ENCODE results near the gene PCDHA1.
A peak's percentile ranks its signal among the peaks of the same experiment; 100 is the strongest.

Gene PCDHA1

GRCh38 chr5:141003791-141004611 is 218.1 kb downstream of the PCDHA1 start:
- H3K36me3 ChIP-seq (ENCODE audit: insufficient read depth, low read length): peaks cover 3% of the 10 kb centered on the region
- no peak overlapping the region for H3K4me3 ChIP-seq (ENCODE audit: low read length)
- peaks cover 23% of the 10 kb centered on the region for H3K4me1 ChIP-seq (ENCODE audit: insufficient read depth, low read length)
- no peak overlapping the region for H2AFZ ChIP-seq (ENCODE audit: low read depth, low read length)
- H3K27me3 ChIP-seq (ENCODE audit: insufficient read depth, low read length): no peaks in the 10 kb centered on the region
- H3K9me3 ChIP-seq (ENCODE audit: low read length): no peaks in the 10 kb centered on the region

DNA sequence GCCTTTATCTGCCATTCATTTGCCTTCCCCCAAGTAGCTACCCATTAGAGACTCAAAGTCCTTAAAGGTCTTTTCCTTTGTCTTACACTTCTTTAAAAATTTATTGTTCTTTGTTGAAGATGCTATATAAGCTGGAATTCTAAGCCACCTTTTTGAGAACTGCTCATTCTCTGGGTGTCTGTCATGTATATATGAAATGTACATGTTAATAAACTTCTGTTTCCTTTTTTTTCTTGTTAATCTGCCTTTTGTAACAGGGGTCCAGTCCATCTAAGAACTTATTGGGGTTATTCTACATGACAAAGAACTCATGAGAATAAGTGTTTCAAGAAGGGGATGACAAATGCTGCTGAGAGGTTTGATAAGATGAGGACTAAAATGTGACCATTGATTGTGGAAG is 221.9 kb downstream of the PCDHA1 start:
- Histone ChIP-seq H3K4me3 (ENCODE audit: low read length) (no peak overlapping the region), H3K9me3 (ENCODE audit: low read length) (no peaks in the 10 kb centered on the region), H3K27me3 (ENCODE audit: insufficient read depth, low read length) (no peaks in the 10 kb centered on the region), H2AFZ (ENCODE audit: low read depth, low read length) (no peak overlapping the region), H3K4me1 (ENCODE audit: insufficient read depth, low read length) (no peaks in the 10 kb centered on the region), H3K36me3 (ENCODE audit: insufficient read depth, low read length) (peaks cover 20% of the 10 kb centered on the region)

- no peaks in the 10 kb centered on the region for H3K27me3 ChIP-seq (ENCODE audit: insufficient read depth, low read length)
- H3K4me1 ChIP-seq (ENCODE audit: insufficient read depth, low read length): no peaks in the 10 kb centered on the region
- H3K9me3 ChIP-seq (ENCODE audit: low read length): no peaks in the 10 kb centered on the region
- no peak overlapping the region for H3K4me3 ChIP-seq (ENCODE audit: low read length)
- H3K36me3 ChIP-seq (ENCODE audit: insufficient read depth, low read length): peaks cover 20% of the 10 kb centered on the region
- no peak overlapping the region for H2AFZ ChIP-seq (ENCODE audit: low read depth, low read length)
Observed at GRCh38 chr5:141010047-141010793, 224.3 kb downstream of the PCDHA1 start.

GRCh38 chr5:141017943-141018342 is 232.0 kb downstream of the PCDHA1 start:
- Histone ChIP-seq H3K4me3 (ENCODE audit: low read length) (no peak overlapping the region), H2AFZ (ENCODE audit: low read depth, low read length) (no peak overlapping the region), H3K9me3 (ENCODE audit: low read length) (no peaks in the 10 kb centered on the region), H3K27me3 (ENCODE audit: insufficient read depth, low read length) (no peaks in the 10 kb centered on the region), H3K36me3 (ENCODE audit: insufficient read depth, low read length) (no peaks in the 10 kb centered on the region), H3K4me1 (ENCODE audit: insufficient read depth, low read length) (no peaks in the 10 kb centered on the region)

- no peak overlapping the region for H3K4me3 ChIP-seq (ENCODE audit: low read length)
- no peaks in the 10 kb centered on the region for H3K9me3 ChIP-seq (ENCODE audit: low read length)
- no peaks in the 10 kb centered on the region for H3K27me3 ChIP-seq (ENCODE audit: insufficient read depth, low read length)
Observed at GRCh38 chr5:141022384-141022783, 236.4 kb downstream of the PCDHA1 start.

GRCh38 chr5:141031006-141031405 is 245.1 kb downstream of the PCDHA1 start:
- no peaks in the 10 kb centered on the region for H3K9me3 ChIP-seq (ENCODE audit: low read length)
- H3K4me3 ChIP-seq (ENCODE audit: low read length): no peak overlapping the region
- H3K27me3 ChIP-seq (ENCODE audit: insufficient read depth, low read length): no peaks in the 10 kb centered on the region
- no peaks in the 10 kb centered on the region for H3K36me3 ChIP-seq (ENCODE audit: insufficient read depth, low read length)
- no peaks in the 10 kb centered on the region for H3K4me1 ChIP-seq (ENCODE audit: insufficient read depth, low read length)
- no peak overlapping the region for H2AFZ ChIP-seq (ENCODE audit: low read depth, low read length)

More at GRCh38 chr5:141022384-141022783, 236.4 kb downstream of the PCDHA1 start:
- no peak overlapping the region for H2AFZ ChIP-seq (ENCODE audit: low read depth, low read length)
- no peaks in the 10 kb centered on the region for H3K4me1 ChIP-seq (ENCODE audit: insufficient read depth, low read length)
- no peaks in the 10 kb centered on the region for H3K36me3 ChIP-seq (ENCODE audit: insufficient read depth, low read length)

GRCh38 chr5:141032626-141033025 is 246.7 kb downstream of the PCDHA1 start:
- Histone ChIP-seq H3K4me3 (ENCODE audit: low read length) (no peak overlapping the region), H3K27me3 (ENCODE audit: insufficient read depth, low read length) (no peaks in the 10 kb centered on the region), H3K36me3 (ENCODE audit: insufficient read depth, low read length) (no peaks in the 10 kb centered on the region), H3K9me3 (ENCODE audit: low read length) (no peaks in the 10 kb centered on the region), H3K4me1 (ENCODE audit: insufficient read depth, low read length) (no peaks in the 10 kb centered on the region), H2AFZ (ENCODE audit: low read depth, low read length) (no peak overlapping the region)

GRCh38 chr5:141039061-141039460 is 253.1 kb downstream of the PCDHA1 start:
- Histone ChIP-seq H3K27me3 (ENCODE audit: insufficient read depth, low read length) (no peaks in the 10 kb centered on the region), H3K9me3 (ENCODE audit: low read length) (no peaks in the 10 kb centered on the region), H2AFZ (ENCODE audit: low read depth, low read length) (no peak overlapping the region), H3K4me1 (ENCODE audit: insufficient read depth, low read length) (peaks cover 6% of the 10 kb centered on the region), H3K36me3 (ENCODE audit: insufficient read depth, low read length) (no peaks in the 10 kb centered on the region), H3K4me3 (ENCODE audit: low read length) (no peak overlapping the region)

DNA sequence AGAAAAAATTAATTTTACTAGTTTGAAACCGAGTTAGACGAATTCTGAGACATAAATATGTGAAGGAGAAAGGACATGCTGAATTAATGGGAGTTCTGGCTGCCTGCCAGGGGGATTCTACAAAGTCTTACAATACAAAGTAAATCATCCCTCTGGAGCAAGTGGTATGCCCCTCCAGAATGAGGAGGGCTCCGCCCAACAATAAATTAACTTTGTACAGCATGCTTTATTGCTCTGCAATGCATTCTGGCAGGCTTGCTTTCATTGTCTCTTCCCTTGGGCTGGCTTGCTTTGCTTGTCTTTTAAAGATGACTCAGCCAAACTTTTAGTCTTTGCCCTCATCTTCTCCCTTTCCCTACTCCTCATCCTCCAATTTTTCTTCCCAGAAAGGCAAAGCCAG is 253.6 kb downstream of the PCDHA1 start:
- peaks cover 6% of the 10 kb centered on the region for H3K4me1 ChIP-seq (ENCODE audit: insufficient read depth, low read length)
- no peaks in the 10 kb centered on the region for H3K9me3 ChIP-seq (ENCODE audit: low read length)
- H3K4me3 ChIP-seq (ENCODE audit: low read length): peak overlapping the region; percentile 73
- no peaks in the 10 kb centered on the region for H3K27me3 ChIP-seq (ENCODE audit: insufficient read depth, low read length)
- H3K36me3 ChIP-seq (ENCODE audit: insufficient read depth, low read length): no peaks in the 10 kb centered on the region
- peak overlapping the region; percentile 24 for H2AFZ ChIP-seq (ENCODE audit: low read depth, low read length)

GRCh38 chr5:141040093-141040770 is 254.3 kb downstream of the PCDHA1 start:
- H2AFZ ChIP-seq (ENCODE audit: low read depth, low read length): peak overlapping the region; percentile 24
- H3K4me1 ChIP-seq (ENCODE audit: insufficient read depth, low read length): peaks cover 6% of the 10 kb centered on the region
- H3K27me3 ChIP-seq (ENCODE audit: insufficient read depth, low read length): no peaks in the 10 kb centered on the region
- H3K4me3 ChIP-seq (ENCODE audit: low read length): peak overlapping the region; percentile 73
- H3K36me3 ChIP-seq (ENCODE audit: insufficient read depth, low read length): no peaks in the 10 kb centered on the region
- no peaks in the 10 kb centered on the region for H3K9me3 ChIP-seq (ENCODE audit: low read length)

GRCh38 chr5:141040771-141041426 is 255.0 kb downstream of the PCDHA1 start:
- H3K36me3 ChIP-seq (ENCODE audit: insufficient read depth, low read length): no peaks in the 10 kb centered on the region
- H3K9me3 ChIP-seq (ENCODE audit: low read length): no peaks in the 10 kb centered on the region
- H3K4me3 ChIP-seq (ENCODE audit: low read length): peak overlapping the region; percentile 73
- peak overlapping the region; percentile 24 for H2AFZ ChIP-seq (ENCODE audit: low read depth, low read length)
- no peaks in the 10 kb centered on the region for H3K27me3 ChIP-seq (ENCODE audit: insufficient read depth, low read length)
- peaks cover 6% of the 10 kb centered on the region for H3K4me1 ChIP-seq (ENCODE audit: insufficient read depth, low read length)

GRCh38 chr5:141041427-141041785 is 255.5 kb downstream of the PCDHA1 start:
- H3K36me3 ChIP-seq (ENCODE audit: insufficient read depth, low read length): no peaks in the 10 kb centered on the region
- no peaks in the 10 kb centered on the region for H3K9me3 ChIP-seq (ENCODE audit: low read length)
- no peaks in the 10 kb centered on the region for H3K27me3 ChIP-seq (ENCODE audit: insufficient read depth, low read length)
- no peak overlapping the region for H3K4me3 ChIP-seq (ENCODE audit: low read length)
- H3K4me1 ChIP-seq (ENCODE audit: insufficient read depth, low read length): peaks cover 6% of the 10 kb centered on the region
- H2AFZ ChIP-seq (ENCODE audit: low read depth, low read length): no peak overlapping the region

DNA sequence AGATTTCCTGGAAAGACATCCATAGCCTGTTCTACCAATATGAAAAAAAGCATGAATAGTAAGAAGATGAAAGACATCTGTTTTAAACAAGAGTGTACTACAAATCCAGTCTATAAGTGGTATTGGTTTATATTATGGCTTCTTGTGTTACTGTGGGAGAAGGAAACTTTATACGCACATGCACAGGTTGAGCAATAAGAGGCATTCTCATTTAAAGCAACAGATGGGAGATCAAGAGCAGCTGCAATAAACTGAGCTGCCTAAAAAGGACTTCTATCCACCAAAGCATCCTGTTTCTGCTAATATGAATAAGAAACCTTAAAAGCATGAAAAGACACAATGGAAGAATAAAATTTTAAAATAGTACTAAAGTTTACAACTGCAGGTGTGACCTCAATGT is 256.6 kb downstream of the PCDHA1 start:
- H3K4me1 ChIP-seq (ENCODE audit: insufficient read depth, low read length): peaks cover 6% of the 10 kb centered on the region
- H3K27me3 ChIP-seq (ENCODE audit: insufficient read depth, low read length): no peaks in the 10 kb centered on the region
- H3K9me3 ChIP-seq (ENCODE audit: low read length): no peaks in the 10 kb centered on the region
- H2AFZ ChIP-seq (ENCODE audit: low read depth, low read length): no peak overlapping the region
- no peaks in the 10 kb centered on the region for H3K36me3 ChIP-seq (ENCODE audit: insufficient read depth, low read length)
- H3K4me3 ChIP-seq (ENCODE audit: low read length): no peak overlapping the region

Data from neuron (in vitro differentiated cells).